ENCODE results near the gene PSEN1. TPM values are rescaled to one million over a fixed set of nuclear protein-coding genes. Genes with fewer than 3 reads are reported as not detected.

The PSEN1 gene
- total and polyA plus RNA-seq, 2 of the 8 experiments (the other 6 are each of a cell fraction or from before 2014, with no cell fraction given): 10.1 to 38.7 TPM

DNA sequence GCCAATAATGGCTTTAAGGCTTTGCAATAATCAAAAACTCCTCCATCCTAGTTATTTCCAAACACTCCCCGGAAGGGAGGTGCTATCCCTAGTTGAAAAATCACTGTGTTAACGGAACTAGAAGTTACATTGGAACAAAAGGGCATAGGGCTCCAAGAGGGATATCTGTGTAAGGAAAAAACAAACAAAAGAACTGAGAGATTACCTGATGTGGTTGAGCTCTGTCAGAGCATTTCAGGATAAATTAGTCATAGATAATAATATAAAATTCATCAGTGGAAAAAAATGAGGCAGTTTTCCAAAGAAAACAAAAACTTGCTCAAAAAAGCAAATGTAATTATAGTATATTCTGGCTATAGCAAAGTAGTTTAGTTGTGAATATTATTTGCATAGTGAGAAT, 73.6 kb downstream of the PSEN1 start:
- H3K23ac ChIP-seq (ENCODE audit: insufficient read length): no peak overlapping the region
- no peak overlapping the region for H3K4me3 ChIP-seq (ENCODE audit: extremely low read depth in 1 of 4, insufficient read depth in 2 of 4, low read depth in 3 of 4, low read length in 4 of 4)
- no peak overlapping the region for H3K9ac ChIP-seq (replicated peaks in 1 of 4; ENCODE audit: extremely low read depth in 1 of 4, low read depth in 3 of 4, low read length in 3 of 4)
- no peaks in the 10 kb centered on the region for H3K79me2 ChIP-seq (ENCODE audit: control insufficient read depth in 1 of 2, insufficient read depth in 2 of 2, low read length in 2 of 2)
- no peak overlapping the region for H3K14ac ChIP-seq (ENCODE audit: insufficient read length)
- ChIA-PET CTCF (ENCODE audit: partially characterized antibody) (interaction anchor here (1.6 to 2.7 kb wide), 3 partner anchors 10 to 23 kb away, joined by 4 to 10 read pairs (median 8); no protein-coding TSS in a partner anchor), POLR2A (ENCODE audit: partially characterized antibody) (interaction anchor here (0.6 kb wide), 1 partner anchor 281 kb away, joined by 3 read pairs; the partner anchor contains the start of gene RIOX1)
- no peak overlapping the region for H3K4ac ChIP-seq (replicated peaks; ENCODE audit: insufficient read length, low read depth, low read length)
- no peak overlapping the region for H4K8ac ChIP-seq (ENCODE audit: extremely low read depth, insufficient read depth, low read length)
- DNase-seq (ENCODE audit: low read depth in 1 of 2, low spot score in 2 of 2) (no peak), FAIRE-seq (no peak)
- no peak overlapping the region for H2BK12ac ChIP-seq (ENCODE audit: low read depth, low read length)
- no peak overlapping the region for H3K4me2 ChIP-seq (ENCODE audit: insufficient read depth in 1 of 2, low read depth in 2 of 2, low read length in 2 of 2)
- no peak overlapping the region for H2BK15ac ChIP-seq (ENCODE audit: low read length)
- no peak overlapping the region for H4K91ac ChIP-seq (replicated peaks; ENCODE audit: insufficient read length, low read length)
- H2BK20ac ChIP-seq (ENCODE audit: low read length): no peak overlapping the region
- no peaks in the 10 kb centered on the region for H3K79me1 ChIP-seq (ENCODE audit: low read depth, low read length)
- H3K18ac ChIP-seq (ENCODE audit: extremely low read depth, low read length): no peak overlapping the region
- no peak overlapping the region for H2BK5ac ChIP-seq (ENCODE audit: low read depth, low read length)
- no peak overlapping the region for H3K56ac ChIP-seq (replicated peaks; ENCODE audit: insufficient read length, low read depth, low read length)
- WGBS, 2 experiments (ENCODE audit: extremely low coverage in 1 of 2, insufficient coverage in 1 of 2, insufficient read length in 1 of 2, insufficient replicate concordance in 2 of 2, low coverage in 1 of 2, low lambda C conversion rate in 2 of 2, missing lambda C conversion rate in 1 of 2): 95% methylated on average over 2 of the region's 2 CpGs; no CpG with 5 or more reads in 1 of the 2 experiments
- H4K20me1 ChIP-seq (replicated peaks in 1 of 2; ENCODE audit: control insufficient read depth in 1 of 2, insufficient read depth in 2 of 2, low read length in 2 of 2): no peaks in the 10 kb centered on the region
- no peak overlapping the region for H2BK120ac ChIP-seq (replicated peaks; ENCODE audit: low read depth, low read length)
- no peaks in the 10 kb centered on the region for H3K4me1 ChIP-seq (replicated peaks in 1 of 4; ENCODE audit: control insufficient read depth in 3 of 4, insufficient read depth in 4 of 4, low read length in 3 of 4)
- no peak overlapping the region for H2AK5ac ChIP-seq (ENCODE audit: low read depth, low read length)
- H3K36me3 ChIP-seq (ENCODE audit: control insufficient read depth in 2 of 4, insufficient read depth in 4 of 4, low read length in 3 of 4): peaks cover 5 to 43% (median 17%) of the 10 kb centered on the region in 4 experiments; a peak in 7 of 8 replicates
- H2AFZ ChIP-seq (ENCODE audit: low read length): no peak overlapping the region
- no peaks in the 10 kb centered on the region for H3K23me2 ChIP-seq (ENCODE audit: low read depth, low read length)
- H3K9me3 ChIP-seq (ENCODE audit: insufficient read depth in 2 of 2, low read depth in 1 of 2, low read length in 1 of 2): no peaks in the 10 kb centered on the region; a peak in 1 of 4 replicates
- H4K5ac ChIP-seq (ENCODE audit: insufficient read length, low read depth, low read length): no peak overlapping the region
- no peaks in the 10 kb centered on the region for H3K27me3 ChIP-seq (replicated peaks in 1 of 4; ENCODE audit: control insufficient read depth in 3 of 4, extremely low read depth in 1 of 4, insufficient read depth in 3 of 4, low read length in 3 of 4)
- H3K27ac ChIP-seq (ENCODE audit: low read depth, low read length): no peak overlapping the region
- TF ChIP-seq CHD1 (IDR thresholded peaks at IDR 0.05; ENCODE audit: low read depth, low read length): no peak
- TF ChIP-seq PHF8 (conservative IDR thresholded peaks at IDR 0.05; ENCODE audit: low read depth, low read length): no peak
- no peak for TF ChIP-seq ZNF274 (IDR thresholded peaks at IDR 0.05; ENCODE audit: borderline replicate concordance, extremely low read depth, low read length)
- TF ChIP-seq POU5F1 (IDR thresholded peaks at IDR 0.05; ENCODE audit: low read depth, low read length): no peak
- no peak for TF ChIP-seq TCF12 (IDR thresholded peaks at IDR 0.05; ENCODE audit: low read depth, low read length)
- no peak for TF ChIP-seq SIX5 (IDR thresholded peaks at IDR 0.05; ENCODE audit: low read depth, low read length)
- no peak for TF ChIP-seq JUN (IDR thresholded peaks at IDR 0.05; ENCODE audit: low read depth, low read length)
- TF ChIP-seq BACH1 (IDR thresholded peaks at IDR 0.05; ENCODE audit: low read length): no peak
- TF ChIP-seq SIRT6 (IDR thresholded peaks at IDR 0.05; ENCODE audit: low read length): no peak
- no peak for TF ChIP-seq TAF1 (IDR thresholded peaks at IDR 0.05; ENCODE audit: low read depth, low read length)
- no peak for TF ChIP-seq GTF2F1 (IDR thresholded peaks at IDR 0.05; ENCODE audit: borderline replicate concordance, low read depth, low read length)
- TF ChIP-seq CEBPB (IDR thresholded peaks at IDR 0.05; ENCODE audit: low read depth, low read length): no peak
- no peak for TF ChIP-seq SRF (IDR thresholded peaks at IDR 0.05; ENCODE audit: low read depth, low read length)
- no peak for TF ChIP-seq CREB1 (IDR thresholded peaks at IDR 0.05)

Data from H1 (cell line).